ENCODE results near the gene PDE4D. TPM values are rescaled to one million over a fixed set of nuclear protein-coding genes. Genes with fewer than 3 reads are reported as not detected.

PDE4D gene
- total and polyA plus RNA-seq, 4 donors, result 12.8 to 167 (median 44.5) TPM

DNA sequence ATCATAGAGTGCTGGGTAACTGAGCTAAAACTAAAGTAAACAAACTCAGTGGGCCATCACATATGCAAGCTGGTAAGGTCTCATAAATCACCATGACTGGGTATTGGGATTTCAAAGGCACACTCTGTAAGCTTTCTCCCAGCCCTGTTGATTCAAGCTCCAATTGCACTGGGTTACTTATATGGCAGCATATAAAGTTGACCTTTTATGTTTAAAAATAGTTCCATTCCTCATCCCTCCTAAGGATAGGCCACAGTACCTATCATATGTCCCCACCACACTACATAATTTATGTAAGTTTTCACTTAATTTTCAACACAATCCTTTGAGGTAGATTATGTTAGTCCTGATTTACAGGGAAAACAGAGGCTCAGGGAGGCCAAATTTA is 872.2 kb downstream of the PDE4D start:
- Histone ChIP-seq H3K9ac (ENCODE audit: insufficient read depth in 1 of 2, low read length in 2 of 2) (no peak overlapping the region), H3K27me3 (ENCODE audit: control insufficient read depth in 3 of 3, insufficient read depth in 3 of 3, low read length in 2 of 3) (no peaks in the 10 kb centered on the region), H3K27ac (ENCODE audit: low read depth in 1 of 2, low read length in 1 of 2) (no peak overlapping the region), H3K9me3 (ENCODE audit: control insufficient read depth in 4 of 4, insufficient read depth in 3 of 4, low read length in 3 of 4) (no peaks in the 10 kb centered on the region), H3K36me3 (ENCODE audit: control insufficient read depth in 4 of 4, insufficient read depth in 4 of 4, low read length in 4 of 4) (peaks cover 0 to 7% (median 4%) of the 10 kb centered on the region in 4 donors), H3K4me1 (ENCODE audit: control insufficient read depth in 5 of 5, insufficient read depth in 5 of 5, low read length in 5 of 5) (peaks cover 0 to 18% (median 0%) of the 10 kb centered on the region in 5 donors), H3K4me3 (no peak overlapping the region)
- no peak for ATAC-seq (ENCODE audit: insufficient read depth, low FRiP score)
- no peak for DNase-seq
- TF ChIP-seq, protein P1, sequence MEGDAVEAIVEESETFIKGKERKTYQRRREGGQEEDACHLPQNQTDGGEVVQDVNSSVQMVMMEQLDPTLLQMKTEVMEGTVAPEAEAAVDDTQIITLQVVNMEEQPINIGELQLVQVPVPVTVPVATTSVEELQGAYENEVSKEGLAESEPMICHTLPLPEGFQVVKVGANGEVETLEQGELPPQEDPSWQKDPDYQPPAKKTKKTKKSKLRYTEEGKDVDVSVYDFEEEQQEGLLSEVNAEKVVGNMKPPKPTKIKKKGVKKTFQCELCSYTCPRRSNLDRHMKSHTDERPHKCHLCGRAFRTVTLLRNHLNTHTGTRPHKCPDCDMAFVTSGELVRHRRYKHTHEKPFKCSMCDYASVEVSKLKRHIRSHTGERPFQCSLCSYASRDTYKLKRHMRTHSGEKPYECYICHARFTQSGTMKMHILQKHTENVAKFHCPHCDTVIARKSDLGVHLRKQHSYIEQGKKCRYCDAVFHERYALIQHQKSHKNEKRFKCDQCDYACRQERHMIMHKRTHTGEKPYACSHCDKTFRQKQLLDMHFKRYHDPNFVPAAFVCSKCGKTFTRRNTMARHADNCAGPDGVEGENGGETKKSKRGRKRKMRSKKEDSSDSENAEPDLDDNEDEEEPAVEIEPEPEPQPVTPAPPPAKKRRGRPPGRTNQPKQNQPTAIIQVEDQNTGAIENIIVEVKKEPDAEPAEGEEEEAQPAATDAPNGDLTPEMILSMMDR (IDR thresholded peaks at IDR 0.05; ENCODE audit: control extremely low read depth, extremely low read depth), result no peak

DNA sequence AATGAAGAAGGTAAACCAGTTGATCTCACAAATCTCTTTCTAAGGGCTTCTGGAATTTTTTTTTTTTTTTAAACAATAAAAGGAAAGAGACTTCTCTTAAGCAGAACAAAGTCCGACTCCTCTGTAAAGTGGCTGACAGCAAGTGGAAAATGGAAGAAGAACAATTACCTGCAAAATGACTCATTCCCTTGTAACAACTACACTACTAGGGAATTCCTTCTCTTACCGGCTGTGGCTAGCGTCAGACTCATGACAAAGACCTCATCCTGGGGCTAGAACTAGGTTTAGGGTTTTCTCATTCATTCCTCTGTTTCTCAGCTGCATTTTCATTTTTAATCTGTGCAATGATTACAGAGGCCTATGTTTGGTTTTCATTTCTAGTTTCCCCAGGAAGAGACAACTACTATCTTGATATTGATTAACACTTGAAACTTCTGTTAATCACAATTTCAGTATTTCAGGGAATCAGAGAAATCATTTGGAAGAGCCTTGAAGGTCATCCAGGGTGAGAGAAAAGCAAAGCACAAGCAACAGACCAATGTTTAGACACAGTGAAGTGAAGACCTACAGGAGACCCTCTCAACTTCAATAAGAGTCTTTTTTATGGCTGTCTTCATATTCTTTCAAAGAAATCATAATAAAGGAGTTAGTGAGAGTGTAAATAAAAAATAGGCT is 872.8 kb downstream of the PDE4D start:
- ATAC-seq (ENCODE audit: insufficient read depth, low FRiP score), result no peak
- Histone ChIP-seq H3K9ac (ENCODE audit: insufficient read depth in 1 of 2, low read length in 2 of 2) (no peak overlapping the region), H3K36me3 (ENCODE audit: control insufficient read depth in 4 of 4, insufficient read depth in 4 of 4, low read length in 4 of 4) (peaks cover 0 to 7% (median 4%) of the 10 kb centered on the region in 4 donors), H3K9me3 (ENCODE audit: control insufficient read depth in 4 of 4, insufficient read depth in 3 of 4, low read length in 3 of 4) (no peaks in the 10 kb centered on the region), H3K4me3 (no peak overlapping the region), H3K4me1 (ENCODE audit: control insufficient read depth in 5 of 5, insufficient read depth in 5 of 5, low read length in 5 of 5) (peaks cover 0 to 18% (median 0%) of the 10 kb centered on the region in 5 donors), H3K27me3 (ENCODE audit: control insufficient read depth in 3 of 3, insufficient read depth in 3 of 3, low read length in 2 of 3) (no peaks in the 10 kb centered on the region), H3K27ac (ENCODE audit: low read depth in 1 of 2, low read length in 1 of 2) (peak overlapping the region in 1 of 2 donors; percentile 70)
- DNase-seq, result no peak
- TF ChIP-seq, protein P1 (IDR thresholded peaks at IDR 0.05; ENCODE audit: control extremely low read depth, extremely low read depth), result no peak
- WGBS, 2 donors, result 74 to 78% methylated on average over 3 of the region's 3 CpGs

DNA sequence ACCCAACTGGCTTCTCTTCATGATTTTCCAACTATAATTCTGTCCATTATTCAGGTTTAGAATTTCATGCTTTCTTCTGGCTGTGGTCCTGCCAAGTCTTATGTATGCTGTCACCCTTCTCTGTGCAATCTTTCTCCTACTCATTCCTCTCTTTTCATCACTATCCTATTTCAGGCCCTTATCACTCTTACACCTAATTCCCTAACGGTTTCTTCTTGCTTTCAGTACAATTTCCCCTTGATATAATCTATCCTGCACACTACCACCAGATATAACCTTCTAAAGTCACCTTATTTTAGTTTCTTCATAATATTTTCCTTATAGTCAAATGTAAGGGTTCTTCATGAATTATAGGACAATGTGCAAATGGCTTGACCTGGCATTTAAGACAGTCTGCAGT is 874.4 kb downstream of the PDE4D start:
- WGBS, 2 donors, result 62 to 83% methylated on average over 1 of the region's 1 CpG
- ATAC-seq (ENCODE audit: insufficient read depth, low FRiP score), result no peak
- DNase-seq, result no peak
- H3K36me3 ChIP-seq (ENCODE audit: control insufficient read depth in 4 of 4, insufficient read depth in 4 of 4, low read length in 4 of 4), result peaks cover 0 to 7% (median 3%) of the 10 kb centered on the region in 4 donors
- no peaks in the 10 kb centered on the region for H3K9me3 ChIP-seq (ENCODE audit: control insufficient read depth in 4 of 4, insufficient read depth in 3 of 4, low read length in 3 of 4)
- H3K4me3 ChIP-seq, result no peak overlapping the region
- H3K9ac ChIP-seq (ENCODE audit: insufficient read depth in 1 of 2, low read length in 2 of 2), result no peak overlapping the region
- no peak overlapping the region for H3K27ac ChIP-seq (ENCODE audit: low read depth in 1 of 2, low read length in 1 of 2)
- no peaks in the 10 kb centered on the region for H3K27me3 ChIP-seq (ENCODE audit: control insufficient read depth in 3 of 3, insufficient read depth in 3 of 3, low read length in 2 of 3)
- TF ChIP-seq, protein P1 (IDR thresholded peaks at IDR 0.05; ENCODE audit: control extremely low read depth, extremely low read depth), result no peak
- H3K4me1 ChIP-seq (ENCODE audit: control insufficient read depth in 5 of 5, insufficient read depth in 5 of 5, low read length in 5 of 5), result peaks cover 0 to 18% (median 0%) of the 10 kb centered on the region in 5 donors

DNA sequence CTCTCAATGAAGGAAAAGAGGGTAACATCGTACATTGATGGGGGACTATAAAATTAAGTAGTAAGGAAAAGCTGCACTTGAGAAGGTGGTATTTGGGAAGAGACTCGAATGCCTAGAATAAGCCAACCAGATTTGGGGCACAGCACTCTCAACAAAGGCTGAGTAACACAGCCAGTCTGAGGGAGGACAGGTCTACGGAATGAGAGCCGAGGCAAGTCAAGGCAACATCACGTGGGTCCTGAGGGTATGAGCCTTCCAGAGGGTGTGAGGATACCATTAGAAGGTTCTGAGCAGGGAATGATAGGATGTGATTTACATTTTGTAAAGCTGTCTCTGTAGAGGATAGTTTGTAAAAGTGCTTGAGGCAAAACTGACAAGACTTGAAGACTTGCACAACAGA is 876.6 kb downstream of the PDE4D start:
- no peak overlapping the region for H3K4me3 ChIP-seq
- no peak overlapping the region for H3K27ac ChIP-seq (ENCODE audit: low read depth in 1 of 2, low read length in 1 of 2)
- peaks cover 0 to 18% (median 0%) of the 10 kb centered on the region in 5 donors for H3K4me1 ChIP-seq (ENCODE audit: control insufficient read depth in 5 of 5, insufficient read depth in 5 of 5, low read length in 5 of 5)
- DNase-seq (no peak), ATAC-seq (ENCODE audit: insufficient read depth, low FRiP score) (no peak)
- TF ChIP-seq, protein P1 (IDR thresholded peaks at IDR 0.05; ENCODE audit: control extremely low read depth, extremely low read depth), result no peak
- no peaks in the 10 kb centered on the region for H3K27me3 ChIP-seq (ENCODE audit: control insufficient read depth in 3 of 3, insufficient read depth in 3 of 3, low read length in 2 of 3)
- peaks cover 0 to 7% (median 3%) of the 10 kb centered on the region in 4 donors for H3K36me3 ChIP-seq (ENCODE audit: control insufficient read depth in 4 of 4, insufficient read depth in 4 of 4, low read length in 4 of 4)
- no peaks in the 10 kb centered on the region for H3K9me3 ChIP-seq (ENCODE audit: control insufficient read depth in 4 of 4, insufficient read depth in 3 of 4, low read length in 3 of 4)
- no peak overlapping the region for H3K9ac ChIP-seq (ENCODE audit: insufficient read depth in 1 of 2, low read length in 2 of 2)
- WGBS, 2 donors, result 95% methylated on average over 5 of the region's 5 CpGs

All from lung (tissue), 12 donors.